K562 (cell line): ENCODE results near the gene PRDM16.

ENCODE experiments used
- NR2C2 ChIP-seq, 2 experiments: fragments of 200-800 bp in 1 of 2; sonication (Bioruptor generic) in 1 of 2; sonication (generic) in 1 of 2; formaldehyde crosslinking in 1 of 2; IDR thresholded peaks; 2 replicates each; pipeline versions ENCODE4 v1.6.1 to v1.8.0; 2016 to 2022; ENCODE audit warnings: mild to moderate bottlenecking in 1 of 2, missing compliant biosample characterization in 1 of 2, missing genetic modification characterization in 1 of 2, missing genetic modification reagents in 1 of 2
- SIN3A ChIP-seq, 2 experiments: fragments of 150-350 bp in 1 of 2; IDR thresholded peaks; 2 replicates each; pipeline ENCODE4 v1.6.1; 2011 to 2016; ENCODE audit warnings: borderline replicate concordance in 2 of 2, low read depth in 2 of 2, low read length in 2 of 2, mild to moderate bottlenecking in 2 of 2, moderate library complexity in 2 of 2; ENCODE audit not compliant: control insufficient read depth in 1 of 2

GRCh38 chr1:3091334-3091733 lies 22.3 kb downstream of the PRDM16 start:
- TF ChIP-seq NR2C2 (CRISPR knock-in tag; IDR thresholded peaks at IDR 0.05) (no peak), NR2C2 (tag; IDR thresholded peaks at IDR 0.05) (no peak), SIN3A (IDR thresholded peaks at IDR 0.05; ENCODE audit: borderline replicate concordance in 2 of 2, control insufficient read depth in 1 of 2, low read depth in 2 of 2, low read length in 2 of 2) (no peak)
